ENCODE measurements around the gene GPR141. TPM values are rescaled to one million over a fixed set of nuclear protein-coding genes. Genes with fewer than 3 reads are reported as not detected.

The GPR141 gene
- total RNA-seq, 1 experiment from 2014 or later, result not detected

GRCh38 chr7:37765421-37765829 lies 81.9 kb downstream of the GPR141 start:
- no peak for ATAC-seq
- Histone ChIP-seq H3K4me1 (ENCODE audit: control insufficient read depth in 1 of 2, insufficient read depth in 2 of 2, low read length in 2 of 2) (no peaks in the 10 kb centered on the region), H3K36me3 (ENCODE audit: control insufficient read depth in 1 of 2, insufficient read depth in 2 of 2, low read length in 2 of 2) (no peaks in the 10 kb centered on the region), H3K4me2 (ENCODE audit: low read length) (no peak overlapping the region), H3K9ac (ENCODE audit: low read length) (no peak overlapping the region), H4K20me1 (ENCODE audit: insufficient read depth) (no peaks in the 10 kb centered on the region), H3K9me2 (ENCODE audit: insufficient read depth) (no peaks in the 10 kb centered on the region), H3K4me3 (replicated peaks in 1 of 2; ENCODE audit: low read depth in 1 of 2, low read length in 2 of 2) (no peak overlapping the region), H2AFZ (ENCODE audit: low read depth, low read length, poor library complexity, severe bottlenecking) (no peak overlapping the region), H3K9me3 (ENCODE audit: control insufficient read depth in 1 of 2, insufficient read depth in 1 of 2, low read depth in 1 of 2, low read length in 2 of 2) (no peaks in the 10 kb centered on the region), H3K27me3 (ENCODE audit: insufficient read depth, low read length) (no peaks in the 10 kb centered on the region), H3K27ac (ENCODE audit: low read depth, low read length) (no peak overlapping the region), H3K79me2 (ENCODE audit: insufficient read depth, low read length) (no peaks in the 10 kb centered on the region)
- RAD21 ChIA-PET (ENCODE audit: low non-redundant PET in 1 of 2, low total read pairs in 2 of 2, uncharacterized antibody in 2 of 2, unreplicated experiment in 2 of 2), result no interaction called here
- no TSS peak for BruUV-seq (replicated peaks)
- CTCF ChIA-PET, result no interaction called here
- DNase-seq (ENCODE audit: low read depth, low spot score), result no peak
- TF ChIP-seq ATF3 (IDR thresholded peaks at IDR 0.05) (no peak), ZBTB33 (IDR thresholded peaks at IDR 0.05; ENCODE audit: extremely low read depth, insufficient replicate concordance, low read length) (no peak), JUND (IDR thresholded peaks at IDR 0.05) (no peak), MAX (IDR thresholded peaks at IDR 0.05) (no peak), ZNF274 (IDR thresholded peaks at IDR 0.05; ENCODE audit: low read depth, low read length) (no peak), SIN3A (IDR thresholded peaks at IDR 0.05; ENCODE audit: low read depth) (no peak), EGR1 (IDR thresholded peaks at IDR 0.05; ENCODE audit: low read depth) (no peak), CTCF (IDR thresholded peaks at IDR 0.05 in 2 of 3, conservative IDR thresholded peaks at IDR 0.05 in 1 of 3; ENCODE audit: borderline replicate concordance in 1 of 3, insufficient read depth in 1 of 3, low read depth in 2 of 3, low read length in 2 of 3) (no peak), FOSL1 (IDR thresholded peaks at IDR 0.05; ENCODE audit: low read depth) (no peak)
- intact Hi-C loops (cut with micrococcal nuclease), result no loop called here
- POLR2A ChIA-PET, result no interaction called here
